DMS114 treated with DMSO at 0.1 percent for 48 hours (cell line): ENCODE data around the gene GABPA.

ENCODE experiments used
- DNase-seq: peaks from one replicate; lab custom pipeline; 2025; ENCODE audit not compliant: unreplicated experiment; lab: John Stamatoyannopoulos, UW

Gene GABPA

GRCh38 chr21:25807191-25807590, 72.4 kb downstream of the GABPA start:
- DNase-seq, result no peak

GRCh38 chr21:25809013-25809412, 74.2 kb downstream of the GABPA start:
- no peak for DNase-seq

DNA sequence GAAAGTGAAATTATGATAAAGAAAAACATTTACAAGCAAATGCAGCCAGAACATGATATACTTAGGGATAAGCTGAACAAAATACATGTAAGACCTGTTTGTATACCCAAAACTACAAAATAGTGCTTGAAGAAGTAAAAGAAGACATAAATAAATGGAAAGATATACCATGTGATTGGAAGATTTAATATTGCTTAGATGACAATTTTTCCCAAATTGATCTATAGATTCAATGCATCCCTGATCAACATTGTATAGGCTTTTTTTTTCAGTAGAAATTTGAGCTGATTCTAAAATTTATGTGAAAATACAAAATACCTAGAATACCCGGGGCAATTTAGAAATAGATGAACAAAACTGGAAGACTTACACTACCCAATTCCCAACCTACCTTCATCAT, 76.4 kb downstream of the GABPA start:
- DNase-seq, result no peak

DNA sequence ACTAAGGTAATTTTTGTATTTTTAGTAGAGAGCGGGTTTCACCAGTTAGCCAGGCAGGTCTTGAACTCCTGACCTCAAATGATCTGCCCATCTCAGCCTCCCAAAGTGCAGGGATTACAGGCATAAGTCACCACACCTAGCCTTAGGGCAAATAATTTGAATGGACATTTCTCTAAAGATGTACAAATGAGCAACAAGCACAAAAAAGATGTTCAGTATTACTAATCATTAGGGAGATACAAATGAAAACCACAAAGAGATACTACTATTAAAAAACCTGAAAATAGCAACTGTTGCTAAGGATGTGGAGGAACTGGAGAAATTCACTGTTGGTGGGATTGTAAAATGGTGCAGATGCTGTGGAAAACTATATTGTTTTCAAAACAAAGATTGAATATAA, 79.1 kb downstream of the GABPA start:
- DNase-seq, result no peak

DNA sequence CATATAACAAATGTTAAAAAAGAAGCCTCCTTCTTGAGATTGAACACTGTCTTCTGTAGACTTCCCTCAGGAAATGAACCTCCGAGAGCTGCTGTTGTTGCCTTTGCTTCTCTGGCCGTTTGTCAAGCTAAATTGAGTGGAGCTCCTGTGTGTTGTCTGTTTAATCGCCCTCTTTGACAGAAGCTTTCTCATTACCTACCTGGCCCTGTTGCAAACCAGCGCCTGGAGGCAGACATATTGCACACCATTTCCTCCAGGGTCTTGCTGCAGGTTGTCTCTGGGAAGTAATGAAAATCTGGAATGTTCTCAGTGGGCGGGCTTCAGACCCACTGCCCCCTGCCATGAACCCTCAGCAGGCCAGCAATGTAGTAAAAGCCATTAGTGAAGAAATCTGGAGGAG, 83.3 kb downstream of the GABPA start:
- DNase-seq, result no peak

DNA sequence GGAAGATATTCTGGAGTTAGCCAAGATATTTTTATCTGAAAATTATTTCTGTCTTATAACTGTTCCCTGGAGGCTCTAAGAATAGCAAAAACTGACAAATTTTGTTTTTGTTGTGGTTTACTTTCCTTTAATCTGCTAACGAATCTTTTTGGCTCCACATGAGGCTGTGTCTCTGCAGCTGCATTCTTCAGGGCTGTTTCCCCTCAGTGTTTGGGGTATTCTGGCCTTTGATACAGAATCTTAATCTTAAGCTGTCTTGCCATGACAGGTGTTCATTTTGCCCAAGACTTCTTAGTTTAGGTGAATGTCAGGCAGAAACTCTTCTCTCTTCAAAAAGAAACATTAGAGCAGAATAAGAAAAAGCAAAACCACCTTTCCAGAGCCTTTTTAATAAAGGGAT, 83.8 kb downstream of the GABPA start:
- DNase-seq, result no peak
